DMS53 treated with DMSO at 0.1 percent for 48 hours (cell line): ENCODE results near the gene CGB7.
"Not testable (repeated sequence)": the region's sequence is repeated elsewhere in the genome, so short reads cannot be mapped to it uniquely, and the experiment has no call there.

Experiments used
- DNase-seq: peaks from one replicate; lab custom pipeline; 2025; ENCODE audit not compliant: unreplicated experiment; lab: John Stamatoyannopoulos, UW

Gene CGB7

DNA sequence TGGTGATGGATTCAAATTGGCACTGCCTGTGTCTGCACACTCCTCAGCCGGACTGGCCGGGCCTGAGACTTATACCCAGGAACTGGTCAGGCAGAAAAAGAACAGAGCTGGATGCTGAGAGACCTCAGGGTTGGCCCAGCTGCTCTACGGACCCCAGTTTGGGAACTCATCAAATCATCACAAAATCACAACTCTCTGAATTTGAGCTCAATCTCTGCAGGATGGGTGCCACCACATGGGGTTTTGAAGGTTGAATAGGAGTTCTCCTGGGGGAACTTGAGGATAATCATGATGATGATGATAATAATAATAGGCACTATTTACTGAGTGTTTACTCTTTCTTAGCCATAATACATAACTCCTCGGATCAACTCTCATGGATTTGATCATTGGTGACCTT lies 14.9 kb downstream of the CGB7 start:
- not testable (repeated sequence) for DNase-seq

DNA sequence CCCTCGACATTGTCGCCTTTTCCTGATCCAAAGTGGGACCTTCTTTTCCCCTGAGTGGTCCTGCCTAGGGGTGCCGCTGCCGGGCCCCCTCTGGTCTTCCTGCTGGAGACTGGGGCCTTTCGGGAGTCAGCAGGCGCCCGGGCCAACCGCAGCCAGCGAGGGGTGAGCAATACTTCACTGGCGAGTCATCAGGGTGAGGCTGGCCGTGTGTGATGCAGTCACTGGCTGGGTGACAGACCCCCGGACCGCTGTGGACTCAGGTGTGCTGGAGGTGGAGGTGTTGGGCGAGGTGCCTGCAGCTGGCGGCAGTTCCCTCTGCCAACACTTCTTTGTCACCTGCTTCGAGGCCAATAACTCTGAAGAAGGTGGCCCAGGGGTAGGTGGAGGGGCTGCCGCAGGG lies 15.4 kb downstream of the CGB7 start:
- no peak for DNase-seq

GRCh38 chr19:49039736-49040135 lies 17.8 kb downstream of the CGB7 start:
- not testable (repeated sequence) for DNase-seq

GRCh38 chr19:49038557-49039276 lies 18.8 kb downstream of the CGB7 start:
- DNase-seq = not testable (repeated sequence)

GRCh38 chr19:49038111-49038510 lies 19.4 kb downstream of the CGB7 start:
- not testable (repeated sequence) for DNase-seq

GRCh38 chr19:49036815-49037214 lies 20.7 kb downstream of the CGB7 start, which contains the start of gene CGB1:
Gene CGB1 (minus strand): TSS chr19:49036895. CDS start chr19:49036711, 184 bp downstream.
- peak; percentile 44 for DNase-seq

- DNase-seq = peak; percentile 69
Measured at GRCh38 chr19:49031642-49032301, 25.8 kb downstream of the CGB7 start, which contains the start of gene CGB2. Gene CGB2 (plus strand): TSS chr19:49031890. CDS start chr19:49032096, 206 bp downstream.

- not testable (repeated sequence) for DNase-seq
Measured at GRCh38 chr19:49030323-49030722, 27.2 kb downstream of the CGB7 start.

DNA sequence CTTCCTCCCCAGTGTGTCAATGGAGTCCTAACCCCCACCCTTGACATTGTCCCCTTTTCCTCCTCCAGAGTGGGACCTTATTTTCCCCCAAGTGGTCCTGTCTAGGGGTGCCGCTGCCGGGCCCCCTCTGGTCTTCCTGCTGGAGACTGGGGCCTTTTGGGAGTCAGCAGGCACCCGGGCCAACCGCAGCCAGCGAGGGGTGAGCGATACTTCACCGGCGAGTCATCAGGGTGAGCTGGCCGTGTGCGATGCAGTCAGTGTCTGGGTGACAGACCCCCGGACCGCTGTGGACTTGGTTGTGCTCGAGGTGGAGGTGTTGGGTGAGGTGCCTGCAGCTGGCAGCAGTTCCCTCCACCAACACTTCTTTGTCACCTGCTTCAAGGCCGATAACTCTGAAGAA lies 27.8 kb downstream of the CGB7 start:
- not testable (repeated sequence) for DNase-seq

DNA sequence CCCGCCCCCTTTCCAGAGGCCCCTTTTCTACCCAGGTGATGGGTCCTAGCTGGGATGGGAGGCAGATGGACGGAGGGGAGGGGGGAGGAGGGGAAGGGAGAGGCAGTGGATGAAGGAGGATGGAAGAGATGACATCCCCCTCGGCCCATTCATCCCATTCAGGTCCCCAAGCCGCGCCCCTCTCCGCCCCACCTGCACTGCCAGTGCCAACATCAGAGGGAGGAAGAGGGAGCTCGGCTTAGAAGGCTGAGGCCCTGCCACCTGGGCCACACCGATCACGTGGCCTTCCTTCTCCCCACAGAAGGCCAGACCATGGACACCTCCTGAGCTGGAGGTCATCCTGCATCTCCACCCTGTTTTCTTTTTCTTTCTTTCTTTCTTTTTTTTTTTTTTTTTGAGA lies 28.9 kb downstream of the CGB7 start:
- DNase-seq = not testable (repeated sequence)

DNA sequence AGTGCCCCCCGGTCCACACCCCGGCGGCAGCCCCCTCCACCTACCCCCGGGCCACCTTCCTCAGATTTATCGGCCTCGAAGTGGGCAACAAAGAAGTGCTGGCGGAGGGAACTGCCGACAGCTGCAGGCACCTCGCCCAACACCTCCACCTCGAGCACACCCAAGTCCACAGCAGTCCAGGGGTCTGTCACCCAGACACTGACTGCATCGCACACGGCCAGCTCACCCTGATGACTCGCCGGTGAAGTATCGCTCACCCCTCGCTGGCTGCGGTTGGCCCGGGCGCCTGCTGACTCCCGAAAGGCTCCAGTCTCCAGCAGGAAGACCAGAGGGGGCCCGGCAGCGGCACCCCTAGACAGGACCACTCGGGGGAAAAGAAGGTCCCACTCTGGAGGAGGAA lies 31.9 kb downstream of the CGB7 start:
- not testable (repeated sequence) for DNase-seq

- not testable (repeated sequence) for DNase-seq
Measured at GRCh38 chr19:49025088-49025487, 32.5 kb downstream of the CGB7 start.

- not testable (repeated sequence) for DNase-seq
Measured at GRCh38 chr19:49024233-49024632, 33.3 kb downstream of the CGB7 start, which contains the start of gene CGB3. Gene CGB3 (minus strand): TSS chr19:49024333. CDS start chr19:49023971, 362 bp downstream.

GRCh38 chr19:49022116-49022515 lies 35.4 kb downstream of the CGB7 start:
- no peak for DNase-seq

DNA sequence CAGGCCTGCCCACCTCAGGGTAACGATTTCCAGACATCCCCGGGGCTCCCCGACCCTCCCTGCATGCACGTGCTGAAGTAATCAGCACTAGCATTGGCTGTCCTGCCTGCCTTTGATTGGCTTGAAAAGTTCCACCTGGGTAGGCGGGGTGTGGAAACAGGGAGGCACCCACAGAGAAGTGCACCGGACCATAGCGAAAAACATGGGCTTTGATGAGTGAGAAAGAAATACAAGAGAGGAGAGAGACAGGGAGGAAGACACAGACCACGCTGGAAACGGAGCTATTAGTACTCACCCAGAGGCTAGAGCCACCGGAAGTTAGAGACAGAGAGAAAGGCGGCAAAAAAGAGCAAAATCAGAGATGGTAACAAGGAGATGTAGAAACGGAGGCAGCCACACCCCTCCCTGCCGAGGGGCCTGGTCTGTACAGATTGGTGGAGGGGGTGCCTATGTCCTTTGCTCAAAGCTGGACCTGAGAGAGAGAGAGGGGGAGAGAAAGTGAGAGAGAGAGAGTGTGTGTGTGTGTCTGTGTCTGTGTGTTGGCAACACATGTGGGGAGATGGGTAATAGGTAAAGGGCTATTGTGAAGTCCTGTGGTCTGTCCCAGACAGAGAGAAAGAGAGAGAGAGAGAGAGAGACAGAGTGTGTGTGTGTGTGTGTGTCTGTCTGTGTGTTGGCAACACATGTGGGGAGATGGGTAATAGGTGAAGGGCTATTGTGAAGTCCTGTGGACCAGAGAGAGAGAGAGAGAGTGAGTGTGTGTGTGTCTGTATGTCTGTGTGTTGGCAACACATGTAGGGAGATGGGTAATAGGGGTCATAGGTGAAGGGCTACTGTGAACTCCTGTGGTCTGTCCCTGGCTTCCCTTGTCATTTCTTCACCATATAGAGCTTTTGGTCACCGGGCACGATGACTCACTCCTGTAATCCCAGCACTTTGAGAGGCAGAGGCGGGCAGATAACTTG lies 36.3 kb downstream of the CGB7 start:
- no peak for DNase-seq

GRCh38 chr19:49020342-49020741 lies 37.2 kb downstream of the CGB7 start:
- DNase-seq = no peak

GRCh38 chr19:49019242-49019932 lies 38.2 kb downstream of the CGB7 start:
- no peak for DNase-seq

DNA sequence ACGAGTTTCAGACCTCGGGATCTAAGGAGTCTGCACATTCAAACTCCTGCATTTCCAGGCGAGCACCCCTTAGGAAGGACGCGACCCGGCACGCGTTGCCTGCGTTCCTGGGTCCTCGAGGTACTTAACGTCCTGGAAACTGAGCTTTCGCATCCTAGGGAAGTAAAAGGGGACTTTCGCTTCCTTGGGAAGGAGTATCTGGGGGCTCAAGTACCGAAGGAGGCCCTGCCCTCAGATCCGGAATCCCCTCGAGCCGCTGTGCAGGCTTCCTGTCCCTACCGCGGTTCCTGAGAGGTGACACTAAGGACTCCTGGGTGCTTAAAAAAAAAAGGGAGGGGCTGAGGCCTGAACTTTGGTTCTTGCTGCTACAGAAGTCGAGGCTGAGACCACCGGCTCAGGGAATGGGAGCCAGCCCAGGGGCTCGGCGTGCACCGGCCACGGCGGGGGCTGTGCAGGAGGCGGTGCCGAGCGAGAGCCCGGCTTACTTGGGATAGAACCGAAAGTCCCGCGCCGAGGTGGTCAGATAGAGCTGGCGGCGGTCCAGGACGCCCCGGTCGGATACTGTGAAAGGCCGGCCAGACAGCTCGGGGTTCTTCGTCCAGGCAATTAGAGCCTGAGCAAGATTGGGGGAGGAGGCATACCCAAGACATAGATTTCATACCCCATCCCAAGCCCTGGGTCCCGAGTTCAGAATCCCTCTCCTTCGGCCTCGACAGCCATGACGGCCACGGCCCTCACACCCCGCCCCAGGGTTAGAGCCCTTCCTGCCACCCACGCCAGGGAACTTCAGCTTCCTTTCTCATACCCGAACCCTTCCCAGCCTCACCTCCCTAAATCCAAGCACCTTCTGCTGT lies 38.9 kb downstream of the CGB7 start:
- DNase-seq = not testable (repeated sequence)

GRCh38 chr19:49017666-49018351 lies 39.7 kb downstream of the CGB7 start:
- DNase-seq = peak; percentile 33
